Measurements from ENCODE around the gene ANXA6.

- TF ChIP-seq ZNF112 (tag by site-specific recombination; IDR thresholded peaks at IDR 0.05) (no peak), ZNF274 (IDR thresholded peaks at IDR 0.05; ENCODE audit: low read length) (no peak), ZNF274 (tag by site-specific recombination; IDR thresholded peaks at IDR 0.05; ENCODE audit: borderline replicate concordance) (no peak), MYNN (tag by site-specific recombination; IDR thresholded peaks at IDR 0.05; ENCODE audit: borderline replicate concordance) (no peak), CTCF (tag by site-specific recombination; IDR thresholded peaks at IDR 0.05) (no peak), SP2 (tag by site-specific recombination; IDR thresholded peaks at IDR 0.05) (no peak), FEZF1 (tag by site-specific recombination; IDR thresholded peaks at IDR 0.05) (no peak), ZSCAN30 (tag by site-specific recombination; IDR thresholded peaks at IDR 0.05) (no peak)
These were observed 71.2 kb downstream of the ANXA6 start for GRCh38 chr5:151086192-151086869.

Data from HEK293 (cell line).